Heart left ventricle (tissue), 16 donors: ENCODE data around the gene PACS2. TPM values are rescaled to one million over a fixed set of nuclear protein-coding genes. Genes with fewer than 3 reads are reported as not detected.
"Not testable (repeated sequence)": the region's sequence is repeated elsewhere in the genome, so short reads cannot be mapped to it uniquely, and the experiment has no call there.

Experiments
- ATAC-seq, 4 donors: fragments of 200-7000 bp; cut with Tn5 transposase; one replicate each; pipeline ENCODE4 v1.9.1; 2020 to 2022; ENCODE audit warnings: moderate library complexity in 4 of 4, mild to moderate bottlenecking in 3 of 4, moderate number of reproducible peaks in 1 of 4
- DNase-seq, 5 donors: peaks; one replicate each; pipeline ENCODE4 v3.0.0-alpha.2; 2020
- H3K27ac ChIP-seq, 12 donors: fragments of 200-600 bp; sonication (generic) in 4 of 12; one replicate each; pipeline versions ENCODE4 v1.5.0 to v1.8.0; 2016 to 2022; ENCODE audit warnings: mild to moderate bottlenecking in 2 of 12
- H3K27me3 ChIP-seq, 9 donors: fragments of 200-600 bp; sonication (generic) in 2 of 9; one replicate each; pipeline versions ENCODE4 v1.5.1 to v1.8.0; 2016 to 2022; ENCODE audit warnings: mild to moderate bottlenecking in 3 of 9
- H3K36me3 ChIP-seq, 9 donors: fragments of 200-600 bp; sonication (generic) in 2 of 9; one replicate each; pipeline versions ENCODE4 v1.5.0 to v1.8.0; 2018 to 2022; ENCODE audit warnings: mild to moderate bottlenecking in 2 of 9
- H3K4me1 ChIP-seq, 12 donors: fragments of 200-600 bp; sonication (generic) in 4 of 12; one replicate each; pipeline versions ENCODE4 v1.5.0 to v1.8.0; 2016 to 2022; ENCODE audit warnings: mild to moderate bottlenecking in 3 of 12
- H3K4me3 ChIP-seq, 12 donors: fragments of 200-600 bp; sonication (generic) in 4 of 12; one replicate each; pipeline versions ENCODE4 v1.5.0 to v1.8.0; 2017 to 2022; ENCODE audit warnings: mild to moderate bottlenecking in 9 of 12, moderate library complexity in 4 of 12
- H3K9me3 ChIP-seq, 12 donors: fragments of 200-600 bp; sonication (generic) in 4 of 12; one replicate each; pipeline versions ENCODE4 v1.5.0 to v1.8.0; 2016 to 2022; ENCODE audit warnings: mild to moderate bottlenecking in 1 of 12
- POLR2A ChIP-seq, 2 donors: fragments of 450-650 bp; IDR thresholded peaks; one replicate each; pipeline ENCODE4 v1.6.1; 2017; ENCODE audit warnings: antibody characterized with exemption in 2 of 2, mild to moderate bottlenecking in 2 of 2, moderate library complexity in 2 of 2
- whole genome bisulfite sequencing, 4 donors: extraction: QIAGEN DNeasy Blood & Tissue Kit in 2 of 4; methylation state at CpG; one replicate each; pipeline versions ENCODE4 v1.1.5 to v1.1.7; 2013 to 2018; 5-methylcytosine and 5-hydroxymethylcytosine counted together
- intact Hi-C, 10 donors: fragments of 100-400 bp; cut with DNase I; formaldehyde crosslinking; loops; one replicate each; pipeline versions ENCODE4 v1.11.1 to v1.14.2; 2022
- polyA plus RNA-seq, 2 donors: library from polyadenylated mRNA; stranded (reverse); fragments of 200-250 nt; gene quantifications; one replicate each; pipeline ENCODE4 v1.2.3, GENCODE V29; 2013
- total RNA-seq, 9 donors: library from RNA; depleted of rRNA in 2 of 9; stranded (reverse); fragments of >200 nt in 2 of 9; fragmentation: NEBNext Ultra II Directional in 3 of 9; extraction: Animal tissue kit (Norgen Biotek cat#: 25700) in 3 of 9; gene quantifications; one replicate each; pipeline versions ENCODE4 v1.1.0 to v1.2.4, GENCODE V29; 2016 to 2023
- TF ChIP-seq, protein P1 (sequence below), 12 donors: fragments of 200-600 bp; sonication (generic) in 4 of 12; IDR thresholded peaks; one replicate each; pipeline versions ENCODE4 v1.5.0 to v1.8.0; 2018 to 2022; ENCODE audit warnings: antibody characterized with exemption in 12 of 12, mild to moderate bottlenecking in 5 of 12
- donor health status: ischemic (EF 13 %, LVEDD 7.1; RV severe dilation, severe dysfunction).
- donor health status: healthy with polysubstance abuse.
- donor health status: DM: no; HTN: yes; CAD: no.
- donor health status: DM: no; HTN: no; CAD: no.
- donor health status: ischemic (EF 25% LVEDD 6.9; RV normal size, moderate dysfunction).
- donor health status: ischemic (EF 25% LVEDD 5.7; RV mildly dilated, moderate dysfunction).
- donor health status: healthy.
- donor health status: DM: yes; HTN: yes; CAD: no.
- donor health status: ischemic (EF 35%, LVEDD 5.7; RV mildly dilated, moderate dysfunction).
- donor health status: nonischemic (EF 11% LVEDD 7.7; RV severe dilation, severe dysfunction).
- donor health status: DM: yes; HTN: yes; CAD: no.
- donor health status: PGD.
- donor health status: ischemic (EF 29% LVEDD 5.4; RV normal size, mild dysfunction).
- donor health status: nonischemic (EF 23%, LVEDD 6.1; RV moderate dilation, normal function).

PACS2 gene
- total and polyA plus RNA-seq, 11 donors = 47.3 to 90.3 (median 60.8) TPM

DNA sequence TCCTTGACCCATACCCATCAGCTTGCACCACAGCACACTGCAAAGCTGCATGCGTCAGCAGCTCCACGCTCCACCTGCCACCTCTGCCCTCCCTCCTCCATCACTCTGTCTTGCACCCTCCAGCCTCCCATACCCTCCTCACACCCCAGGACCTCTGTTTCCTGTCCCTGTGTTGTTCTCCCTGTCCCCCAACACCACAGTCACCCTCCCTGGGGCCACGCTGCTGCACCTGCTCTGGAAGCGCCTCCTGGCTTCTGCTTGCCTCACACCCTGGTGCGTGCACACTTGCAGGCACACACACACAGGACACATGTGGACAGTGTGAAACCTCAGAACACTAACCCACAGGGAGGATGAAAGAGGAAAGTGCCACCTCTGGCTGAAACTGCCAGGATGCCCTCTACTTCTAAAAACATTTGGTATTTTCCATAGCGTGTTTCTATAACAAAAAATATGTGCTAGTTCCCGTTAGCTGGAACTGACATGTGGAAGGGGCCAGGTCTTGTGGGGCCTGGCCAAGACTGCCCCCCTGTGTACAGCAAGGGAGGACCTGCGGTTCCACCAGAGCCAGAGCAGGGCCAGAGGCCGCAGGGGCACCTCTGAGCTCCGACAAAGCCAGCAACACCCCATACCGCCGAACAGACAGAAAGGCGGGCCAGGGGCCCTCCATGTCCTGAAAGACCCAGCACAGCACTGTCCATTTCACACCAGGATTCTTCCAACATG lies 23.8 kb upstream of the PACS2 start:
- peaks cover 0 to 1% (median 0%) of the 10 kb centered on the region in 9 donors for H3K36me3 ChIP-seq
- H3K9me3 ChIP-seq = no peaks in the 10 kb centered on the region
- peaks cover 5 to 41% (median 21%) of the 10 kb centered on the region in 12 donors for H3K4me1 ChIP-seq
- H3K4me3 ChIP-seq = no peak overlapping the region
- TF ChIP-seq POLR2A (IDR thresholded peaks at IDR 0.05) = no peak
- TF ChIP-seq, protein P1, sequence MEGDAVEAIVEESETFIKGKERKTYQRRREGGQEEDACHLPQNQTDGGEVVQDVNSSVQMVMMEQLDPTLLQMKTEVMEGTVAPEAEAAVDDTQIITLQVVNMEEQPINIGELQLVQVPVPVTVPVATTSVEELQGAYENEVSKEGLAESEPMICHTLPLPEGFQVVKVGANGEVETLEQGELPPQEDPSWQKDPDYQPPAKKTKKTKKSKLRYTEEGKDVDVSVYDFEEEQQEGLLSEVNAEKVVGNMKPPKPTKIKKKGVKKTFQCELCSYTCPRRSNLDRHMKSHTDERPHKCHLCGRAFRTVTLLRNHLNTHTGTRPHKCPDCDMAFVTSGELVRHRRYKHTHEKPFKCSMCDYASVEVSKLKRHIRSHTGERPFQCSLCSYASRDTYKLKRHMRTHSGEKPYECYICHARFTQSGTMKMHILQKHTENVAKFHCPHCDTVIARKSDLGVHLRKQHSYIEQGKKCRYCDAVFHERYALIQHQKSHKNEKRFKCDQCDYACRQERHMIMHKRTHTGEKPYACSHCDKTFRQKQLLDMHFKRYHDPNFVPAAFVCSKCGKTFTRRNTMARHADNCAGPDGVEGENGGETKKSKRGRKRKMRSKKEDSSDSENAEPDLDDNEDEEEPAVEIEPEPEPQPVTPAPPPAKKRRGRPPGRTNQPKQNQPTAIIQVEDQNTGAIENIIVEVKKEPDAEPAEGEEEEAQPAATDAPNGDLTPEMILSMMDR (IDR thresholded peaks at IDR 0.05) = peak in 1 of 12 donors; percentile 19
- intact Hi-C loops = no loop called here
- no peak overlapping the region for H3K27ac ChIP-seq
- 80 to 85% (median 81%) methylated on average over 9 to 13 of the region's 13 CpGs for WGBS, 4 donors
- no peak for ATAC-seq
- peak in 1 of 5 donors; percentile 17 for DNase-seq
- no peaks in the 10 kb centered on the region for H3K27me3 ChIP-seq

DNA sequence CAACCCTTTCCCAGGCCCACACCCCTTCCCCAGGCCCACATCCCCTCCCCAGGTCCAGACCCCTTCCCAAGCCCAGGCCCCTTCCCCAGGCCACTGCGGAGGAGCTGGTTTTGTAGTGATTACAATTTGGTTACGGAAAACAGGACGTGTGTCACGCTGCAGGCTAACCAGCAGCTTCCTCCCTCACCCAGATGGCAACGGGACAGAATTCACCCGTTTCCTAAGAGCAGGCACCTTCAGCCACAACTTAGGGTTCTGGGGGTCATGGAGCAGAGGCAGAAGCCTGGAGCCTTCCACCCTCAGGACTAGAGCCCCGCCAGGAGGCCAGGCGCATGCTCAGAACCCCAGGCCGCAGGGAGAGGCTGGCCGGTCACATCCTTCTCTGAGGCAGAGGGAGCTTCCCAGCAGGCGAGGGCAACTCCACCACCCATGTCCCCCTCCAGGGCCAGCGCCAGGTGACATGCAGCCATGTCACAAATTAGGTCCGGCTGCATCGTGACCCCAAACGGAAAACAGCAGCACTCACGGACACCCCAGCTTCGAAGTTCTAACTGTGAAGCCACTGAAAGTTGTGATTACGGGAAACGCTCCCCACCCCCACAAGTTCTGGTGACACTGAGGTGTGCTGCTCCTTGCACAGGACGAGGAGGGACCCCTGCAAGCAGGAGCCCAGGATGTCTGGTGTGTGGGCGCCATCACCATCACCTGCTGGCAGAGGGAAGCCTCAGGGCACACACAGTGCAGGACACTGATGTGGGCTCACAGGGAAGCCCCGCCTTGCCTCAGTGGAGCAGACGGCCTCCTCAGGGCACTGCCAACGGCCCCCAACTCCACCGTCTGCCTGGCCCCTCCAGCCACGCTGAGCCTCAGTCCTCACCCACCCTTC lies 21.5 kb upstream of the PACS2 start:
- Histone ChIP-seq H3K27ac (peak overlapping the region in 7 of 12 donors; percentile 30 to 83 (median 65)), H3K9me3 (no peaks in the 10 kb centered on the region), H3K4me1 (peaks cover 5 to 43% (median 21%) of the 10 kb centered on the region in 12 donors), H3K4me3 (no peak overlapping the region), H3K36me3 (no peaks in the 10 kb centered on the region), H3K27me3 (no peaks in the 10 kb centered on the region)
- intact Hi-C loops = no loop called here
- DNase-seq = no peak
- WGBS, 4 donors = 77 to 84% (median 79%) methylated on average over 22 to 26 of the region's 26 CpGs
- no peak for ATAC-seq
- TF ChIP-seq, protein P1 (IDR thresholded peaks at IDR 0.05) = no peak
- TF ChIP-seq POLR2A (IDR thresholded peaks at IDR 0.05) = no peak

DNA sequence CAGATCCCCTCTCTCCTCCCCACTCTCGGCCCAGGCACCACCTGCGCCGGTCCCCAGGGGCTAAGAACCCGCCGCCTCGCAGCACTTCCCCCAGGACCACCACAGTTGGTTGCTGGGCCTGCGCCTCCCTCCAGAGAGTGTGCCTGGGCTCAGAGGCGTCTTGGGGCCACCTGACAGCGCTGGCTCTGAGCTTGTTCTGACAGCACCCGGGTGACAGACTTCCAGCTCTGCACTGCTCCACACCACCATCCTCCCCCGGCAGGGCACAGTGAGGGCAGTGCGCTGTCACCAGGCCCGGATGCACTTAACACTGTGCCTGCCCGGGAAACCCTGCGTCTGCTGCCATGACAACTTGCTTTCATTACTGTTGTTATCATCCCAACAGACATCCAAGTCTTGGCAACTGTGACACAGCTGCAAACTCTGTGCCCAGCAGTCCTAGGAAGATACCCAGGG lies 20.4 kb upstream of the PACS2 start:
- H3K4me1 ChIP-seq = peaks cover 6 to 54% (median 26%) of the 10 kb centered on the region in 12 donors
- DNase-seq = peak; percentile 80 to 92 (median 83)
- H3K4me3 ChIP-seq = no peak overlapping the region
- H3K27me3 ChIP-seq = no peaks in the 10 kb centered on the region
- 41 to 58% (median 46%) methylated on average over 5 to 15 of the region's 15 CpGs for WGBS, 4 donors
- H3K9me3 ChIP-seq = no peaks in the 10 kb centered on the region
- H3K27ac ChIP-seq = peak overlapping the region in 11 of 12 donors; percentile 30 to 83 (median 65)
- no peak for TF ChIP-seq POLR2A (IDR thresholded peaks at IDR 0.05)
- TF ChIP-seq, protein P1 (IDR thresholded peaks at IDR 0.05) = no peak
- ATAC-seq = peak; percentile 98 to 99 (median 99)
- intact Hi-C loops = no loop called here
- H3K36me3 ChIP-seq = no peaks in the 10 kb centered on the region

DNA sequence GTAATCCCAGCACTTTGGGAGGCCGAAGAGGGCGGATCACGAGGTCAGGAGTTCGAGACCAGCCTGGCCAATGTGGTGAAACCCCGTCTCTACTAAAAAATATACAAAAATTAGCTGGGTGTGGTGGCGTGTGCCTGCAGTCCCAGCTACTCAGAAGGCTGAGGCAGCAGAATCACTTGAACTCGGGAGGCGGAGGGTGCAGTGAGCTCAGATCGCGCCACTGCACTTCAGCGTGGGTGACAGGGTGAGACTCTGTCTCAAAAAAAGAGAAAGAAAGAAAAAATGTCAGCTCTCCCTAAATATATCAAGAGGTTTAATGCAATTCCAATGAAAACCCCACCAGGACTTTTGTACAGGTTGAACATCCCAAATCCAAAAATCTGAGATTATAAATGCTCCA lies 17.2 kb upstream of the PACS2 start:
- H3K27ac ChIP-seq, H3K36me3 ChIP-seq, H3K27me3 ChIP-seq, H3K4me3 ChIP-seq, DNase-seq, ATAC-seq, H3K9me3 ChIP-seq, intact Hi-C loops: not testable (repeated sequence)
- peaks cover 14 to 60% (median 38%) of the 10 kb centered on the region in 12 donors for H3K4me1 ChIP-seq
- 95 to 97% (median 97%) methylated on average over 11 of the region's 11 CpGs for WGBS, 4 donors
